SJCRH30 (cell line): ENCODE measurements around the gene ELFN1. TPM values are rescaled to one million over a fixed set of nuclear protein-coding genes. Genes with fewer than 3 reads are reported as not detected.

Experiments used
- DNase-seq, 2 experiments: peaks; one replicate each; pipeline ENCODE4 v3.0.0-alpha.2; 2015 to 2020
- H3K27ac ChIP-seq: fragments of 250-450 bp; sonication (Bioruptor Pico); 2 replicates; pipeline ENCODE4 v1.5.1; 2020; ENCODE audit warnings: mild to moderate bottlenecking, moderate library complexity
- H3K27me3 ChIP-seq: fragments of 250-450 bp; sonication (Bioruptor Pico); 2 replicates; pipeline ENCODE4 v1.5.1; 2020; ENCODE audit warnings: mild to moderate bottlenecking, moderate library complexity
- H3K36me3 ChIP-seq: fragments of 250-450 bp; sonication (Bioruptor Pico); 2 replicates; pipeline ENCODE4 v1.5.1; 2020; ENCODE audit warnings: mild to moderate bottlenecking, moderate library complexity
- H3K4me1 ChIP-seq: fragments of 250-450 bp; sonication (Bioruptor Pico); 2 replicates; pipeline ENCODE4 v1.5.1; 2020; ENCODE audit warnings: mild to moderate bottlenecking, moderate library complexity
- H3K4me3 ChIP-seq: fragments of 250-450 bp; sonication (Bioruptor Pico); 2 replicates; pipeline ENCODE4 v1.5.1; 2020; ENCODE audit warnings: mild to moderate bottlenecking, moderate library complexity
- H3K9me3 ChIP-seq: fragments of 250-450 bp; sonication (Bioruptor Pico); replicated peaks from 2 replicates; pipeline ENCODE4 v1.5.1; 2020; ENCODE audit warnings: mild to moderate bottlenecking, moderate library complexity
- total RNA-seq: library from RNA; depleted of rRNA; stranded (reverse); fragments of >200 nt; shearing (Covaris generic); gene quantifications from 2 replicates; pipeline ENCODE4 v1.2.3, GENCODE V29; 2014

Gene ELFN1
- total RNA-seq, 1 experiment from 2014 or later: 1.7 TPM

DNA sequence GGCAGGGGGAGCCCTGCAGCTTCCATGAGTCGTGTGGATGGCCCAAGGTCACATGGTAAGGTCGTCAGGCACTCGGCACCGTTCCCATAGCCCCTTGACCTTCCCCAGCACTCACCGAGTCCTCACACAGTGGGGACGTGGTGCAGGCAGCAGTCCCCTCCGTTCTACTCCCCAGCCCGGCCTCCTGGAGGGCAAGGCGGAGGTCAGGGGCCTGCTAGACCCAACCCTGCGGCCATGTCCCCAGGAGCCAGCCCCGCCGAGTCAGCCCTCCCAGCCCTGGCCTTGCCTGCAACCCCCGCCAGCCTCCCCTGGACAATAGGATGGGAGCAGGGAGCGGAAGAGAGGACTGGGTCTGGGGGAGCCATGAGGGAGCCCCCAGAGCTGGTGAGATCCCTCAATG lies 65.2 kb downstream of the ELFN1 start:
- H3K27me3 ChIP-seq: no peaks in the 10 kb centered on the region
- H3K27ac ChIP-seq: no peak overlapping the region
- H3K36me3 ChIP-seq: no peaks in the 10 kb centered on the region
- H3K9me3 ChIP-seq: no peaks in the 10 kb centered on the region
- no peak overlapping the region for H3K4me3 ChIP-seq
- DNase-seq: no peak
- H3K4me1 ChIP-seq: no peaks in the 10 kb centered on the region

DNA sequence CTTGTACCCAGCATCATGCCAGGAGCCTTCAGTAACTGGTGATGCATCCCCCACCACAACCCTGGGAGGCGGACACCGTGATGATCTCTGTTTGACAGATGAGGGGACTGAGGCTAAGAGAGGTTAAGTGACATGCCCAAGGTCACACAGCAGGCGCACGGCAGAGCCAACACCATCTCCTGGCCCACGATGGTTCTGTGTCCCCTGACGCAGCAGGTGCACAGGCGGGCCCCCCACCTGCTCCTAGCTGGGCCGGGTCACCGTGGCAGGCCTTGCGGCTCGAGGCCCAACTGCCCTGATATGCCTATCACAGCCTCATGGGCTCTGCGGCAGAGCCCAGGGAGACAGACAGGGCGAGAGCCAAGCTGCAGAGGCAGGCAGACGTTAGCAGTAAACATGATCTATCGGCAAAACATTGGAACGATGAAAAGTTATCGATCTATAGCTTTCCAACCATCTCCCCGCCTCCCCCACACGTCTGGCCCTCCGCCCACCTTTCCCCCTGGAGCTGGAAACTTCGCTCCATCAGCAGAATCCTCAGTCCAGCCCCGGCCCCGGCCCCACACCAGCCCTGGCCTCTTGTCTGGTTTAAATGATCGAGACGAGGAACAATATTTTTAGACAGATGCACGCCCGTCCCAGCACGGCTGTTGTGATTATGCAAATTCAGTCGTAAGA lies 65.9 kb downstream of the ELFN1 start:
- no peaks in the 10 kb centered on the region for H3K27me3 ChIP-seq
- no peaks in the 10 kb centered on the region for H3K9me3 ChIP-seq
- no peak overlapping the region for H3K27ac ChIP-seq
- H3K4me1 ChIP-seq: no peaks in the 10 kb centered on the region
- H3K4me3 ChIP-seq: no peak overlapping the region
- DNase-seq: no peak
- no peaks in the 10 kb centered on the region for H3K36me3 ChIP-seq

DNA sequence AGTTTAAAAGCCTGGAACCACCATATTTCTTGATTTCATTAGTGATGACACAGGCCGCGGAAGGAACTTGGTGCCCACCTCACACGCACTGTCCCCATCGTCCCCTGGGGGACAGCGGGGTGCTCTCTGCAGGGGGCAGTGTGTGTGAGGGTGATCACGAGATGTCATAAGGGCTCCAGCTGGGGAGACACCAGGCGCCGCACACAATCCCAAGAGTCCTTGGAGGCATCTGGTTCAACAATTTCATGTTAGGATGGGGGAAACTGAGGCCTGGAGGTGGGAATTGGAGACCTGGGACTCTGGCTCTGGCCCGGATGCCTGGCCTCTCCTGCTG lies 66.4 kb downstream of the ELFN1 start:
- H3K27ac ChIP-seq: no peak overlapping the region

DNA sequence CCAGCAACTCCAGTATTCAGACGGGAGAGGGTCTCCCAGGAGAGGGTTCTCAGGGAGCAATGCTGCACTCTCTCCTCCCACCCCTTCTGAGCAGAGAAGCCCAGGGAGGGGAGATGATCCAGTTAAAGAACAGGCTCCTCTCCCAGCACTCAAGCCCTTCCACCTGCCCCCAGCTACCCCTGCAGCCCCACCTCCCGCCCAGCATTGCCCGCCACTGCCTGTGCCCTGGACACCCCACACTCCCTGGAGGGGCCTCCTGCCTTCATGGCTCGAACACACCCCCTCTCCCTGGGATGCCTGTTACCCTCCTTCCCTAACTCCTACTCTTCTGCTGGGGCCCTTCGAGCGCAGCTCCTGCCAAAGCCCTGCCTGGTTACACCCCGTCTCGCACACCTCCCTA lies 66.8 kb downstream of the ELFN1 start:
- no peak overlapping the region for H3K27ac ChIP-seq
- no peaks in the 10 kb centered on the region for H3K4me1 ChIP-seq
- no peak overlapping the region for H3K4me3 ChIP-seq
- DNase-seq: no peak
- H3K9me3 ChIP-seq: no peaks in the 10 kb centered on the region
- no peaks in the 10 kb centered on the region for H3K27me3 ChIP-seq
- H3K36me3 ChIP-seq: no peaks in the 10 kb centered on the region

More for the DNA sequence above, 66.4 kb downstream of the ELFN1 start:
- Histone ChIP-seq H3K4me3 (no peak overlapping the region), H3K36me3 (no peaks in the 10 kb centered on the region), H3K27me3 (no peaks in the 10 kb centered on the region), H3K9me3 (no peaks in the 10 kb centered on the region), H3K4me1 (no peaks in the 10 kb centered on the region)
- DNase-seq: no peak

DNA sequence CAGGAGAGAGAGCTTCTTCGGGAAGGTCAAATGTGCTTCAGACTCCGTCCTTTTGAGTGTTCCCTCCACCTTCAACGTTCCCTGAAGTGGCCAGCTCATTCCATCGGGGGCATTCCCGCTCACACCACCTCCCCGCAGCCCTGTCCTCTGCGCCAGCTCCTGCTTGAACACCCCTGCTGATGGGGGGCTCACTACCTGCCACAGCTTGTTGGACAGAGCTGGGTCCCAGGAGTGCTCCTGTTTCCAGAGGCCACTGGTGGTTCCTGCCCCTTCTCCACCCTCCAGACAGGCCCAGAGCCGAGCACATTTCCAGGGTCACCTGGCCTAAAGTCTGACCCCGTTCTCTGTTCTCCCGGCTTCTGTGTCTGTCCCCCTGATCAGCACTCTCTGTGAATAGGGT lies 67.4 kb downstream of the ELFN1 start:
- no peaks in the 10 kb centered on the region for H3K27me3 ChIP-seq
- no peak overlapping the region for H3K27ac ChIP-seq
- H3K4me1 ChIP-seq: no peaks in the 10 kb centered on the region
- H3K36me3 ChIP-seq: no peaks in the 10 kb centered on the region
- no peak for DNase-seq
- no peaks in the 10 kb centered on the region for H3K9me3 ChIP-seq
- no peak overlapping the region for H3K4me3 ChIP-seq

DNA sequence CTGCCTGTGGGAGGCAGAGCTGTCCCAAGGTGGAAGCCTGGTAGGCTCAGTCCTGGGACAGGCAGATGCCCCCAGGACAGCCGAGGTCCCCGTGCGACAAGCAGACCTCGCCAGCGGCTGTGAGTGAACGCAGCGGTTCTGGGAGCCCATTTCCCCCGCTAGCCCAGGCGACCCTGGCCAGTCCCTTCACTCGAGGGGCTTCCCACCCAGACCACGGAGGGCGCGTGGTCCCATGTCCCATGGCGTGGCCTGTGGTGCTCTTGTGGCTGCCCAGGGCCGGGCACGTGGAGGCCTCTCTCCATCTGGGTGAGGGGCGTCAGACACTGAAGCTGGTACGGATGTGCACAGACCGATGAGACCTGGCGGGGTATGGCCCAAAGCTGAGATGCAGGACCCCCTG lies 67.9 kb downstream of the ELFN1 start:
- Histone ChIP-seq H3K4me3 (no peak overlapping the region), H3K36me3 (no peaks in the 10 kb centered on the region), H3K4me1 (no peaks in the 10 kb centered on the region), H3K9me3 (no peaks in the 10 kb centered on the region), H3K27ac (no peak overlapping the region), H3K27me3 (no peaks in the 10 kb centered on the region)
- DNase-seq: no peak

DNA sequence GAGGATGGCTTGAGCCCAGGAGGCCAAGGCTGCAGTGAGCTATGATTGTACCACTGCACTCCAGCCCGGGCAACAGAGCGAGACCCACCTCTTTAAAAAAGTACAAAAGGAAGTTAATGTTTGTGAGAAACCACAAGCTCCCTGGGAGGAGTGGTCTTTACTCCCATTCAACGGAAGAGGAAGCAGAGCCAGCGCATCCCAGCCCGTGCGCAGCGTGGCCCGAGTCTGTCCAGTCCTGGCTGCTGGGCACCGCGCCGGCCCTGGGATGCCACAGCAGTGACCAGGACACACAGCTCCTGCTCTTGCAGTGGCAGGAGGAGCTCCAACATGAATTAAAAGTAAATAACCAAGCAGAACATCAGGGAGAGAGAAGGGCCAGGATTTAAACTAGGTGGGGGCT lies 68.4 kb downstream of the ELFN1 start:
- DNase-seq: no peak
- H3K4me1 ChIP-seq: no peaks in the 10 kb centered on the region
- H3K36me3 ChIP-seq: no peaks in the 10 kb centered on the region
- no peak overlapping the region for H3K27ac ChIP-seq
- no peak overlapping the region for H3K4me3 ChIP-seq
- no peaks in the 10 kb centered on the region for H3K27me3 ChIP-seq
- no peaks in the 10 kb centered on the region for H3K9me3 ChIP-seq

DNA sequence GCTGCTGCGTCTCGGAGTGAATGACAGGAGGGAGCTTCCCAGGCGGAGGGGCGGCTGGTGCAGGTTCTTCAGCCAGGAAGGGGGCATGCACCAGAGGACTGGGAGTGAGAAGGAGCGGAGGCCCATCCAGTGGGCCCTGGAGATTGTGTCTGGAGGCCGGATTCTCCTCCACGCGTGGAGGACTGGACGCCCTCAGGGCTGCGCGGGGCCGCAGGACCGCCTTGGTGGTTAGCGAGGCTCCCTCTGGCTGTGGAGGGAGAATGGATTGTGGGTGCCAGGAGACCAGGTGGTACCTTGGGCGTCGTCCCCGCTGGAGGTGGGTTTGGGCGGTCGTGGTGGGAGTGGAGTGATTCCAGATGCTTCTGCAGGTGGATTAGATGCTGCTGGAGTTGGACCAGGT lies 68.9 kb downstream of the ELFN1 start:
- H3K36me3 ChIP-seq: no peaks in the 10 kb centered on the region
- H3K27me3 ChIP-seq: no peaks in the 10 kb centered on the region
- no peaks in the 10 kb centered on the region for H3K9me3 ChIP-seq
- no peak overlapping the region for H3K27ac ChIP-seq
- no peaks in the 10 kb centered on the region for H3K4me1 ChIP-seq
- no peak overlapping the region for H3K4me3 ChIP-seq
- no peak for DNase-seq

DNA sequence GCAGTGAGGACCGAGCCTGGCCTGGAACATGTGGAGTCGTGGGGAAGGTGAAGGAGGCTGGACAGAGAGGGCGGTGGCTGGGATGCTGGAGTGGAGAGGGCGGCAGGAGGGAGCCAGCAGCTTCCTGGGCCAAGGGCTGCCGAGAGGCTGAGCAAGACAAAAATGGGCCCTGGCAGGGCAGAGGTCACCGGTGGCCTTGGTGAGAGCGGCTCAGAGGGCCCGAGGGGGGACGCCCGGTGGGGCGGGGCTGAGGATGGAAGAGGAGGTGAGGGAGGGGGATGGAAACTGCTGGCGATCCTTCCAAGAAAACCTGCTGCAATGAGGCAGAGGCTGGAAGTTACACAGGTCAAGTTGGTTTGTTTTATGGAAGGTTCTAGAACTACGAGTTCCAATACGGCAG lies 69.5 kb downstream of the ELFN1 start:
- H3K9me3 ChIP-seq: no peaks in the 10 kb centered on the region
- no peaks in the 10 kb centered on the region for H3K27me3 ChIP-seq
- no peaks in the 10 kb centered on the region for H3K36me3 ChIP-seq
- DNase-seq: no peak
- no peaks in the 10 kb centered on the region for H3K4me1 ChIP-seq
- H3K27ac ChIP-seq: no peak overlapping the region
- H3K4me3 ChIP-seq: no peak overlapping the region

DNA sequence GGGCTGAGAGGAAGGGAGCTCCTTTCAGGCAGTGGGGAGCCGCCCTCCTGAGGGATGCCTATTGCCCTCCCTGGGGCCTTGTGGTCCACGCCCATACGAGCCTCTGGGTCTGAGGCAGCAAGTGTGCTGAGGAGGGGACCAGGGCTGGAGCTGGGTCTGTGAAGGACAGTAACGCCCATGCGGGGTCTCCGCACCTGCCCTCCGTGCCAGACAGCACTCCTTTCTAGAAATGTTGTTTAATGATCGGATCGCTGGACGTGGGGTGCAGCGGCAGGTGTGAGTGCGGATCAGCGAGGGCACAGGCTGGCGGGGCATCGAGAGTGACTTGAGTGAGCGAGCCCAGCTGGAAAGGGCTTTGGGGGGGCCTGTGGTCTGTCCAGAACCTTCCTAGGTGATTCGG lies 70.1 kb downstream of the ELFN1 start:
- Histone ChIP-seq H3K36me3 (no peaks in the 10 kb centered on the region), H3K4me1 (no peaks in the 10 kb centered on the region), H3K27me3 (no peaks in the 10 kb centered on the region), H3K4me3 (no peak overlapping the region), H3K27ac (no peak overlapping the region), H3K9me3 (no peaks in the 10 kb centered on the region)
- no peak for DNase-seq

DNA sequence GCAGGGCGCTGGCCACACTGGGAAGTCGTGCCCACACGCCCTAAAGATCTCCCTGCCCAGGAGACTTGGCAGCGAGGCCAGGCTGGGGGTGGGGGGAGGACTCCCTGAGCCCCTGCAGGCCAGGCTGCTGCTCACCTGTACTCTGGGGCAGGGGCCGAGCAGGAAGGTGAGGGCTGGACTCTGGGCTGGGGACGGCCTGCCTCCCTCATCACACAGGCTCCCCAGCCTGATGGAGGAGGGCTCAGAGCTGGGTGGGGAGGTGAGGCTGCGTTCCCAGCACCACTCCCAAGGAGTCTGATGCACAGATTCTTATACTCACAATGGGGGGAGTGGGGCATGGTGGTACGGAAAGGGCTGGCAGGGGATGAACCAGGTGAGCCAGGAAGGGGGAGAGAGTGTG lies 71.2 kb downstream of the ELFN1 start:
- Histone ChIP-seq H3K27me3 (no peaks in the 10 kb centered on the region), H3K9me3 (no peaks in the 10 kb centered on the region), H3K27ac (no peak overlapping the region), H3K36me3 (no peaks in the 10 kb centered on the region), H3K4me3 (no peak overlapping the region), H3K4me1 (no peaks in the 10 kb centered on the region)
- DNase-seq: no peak

DNA sequence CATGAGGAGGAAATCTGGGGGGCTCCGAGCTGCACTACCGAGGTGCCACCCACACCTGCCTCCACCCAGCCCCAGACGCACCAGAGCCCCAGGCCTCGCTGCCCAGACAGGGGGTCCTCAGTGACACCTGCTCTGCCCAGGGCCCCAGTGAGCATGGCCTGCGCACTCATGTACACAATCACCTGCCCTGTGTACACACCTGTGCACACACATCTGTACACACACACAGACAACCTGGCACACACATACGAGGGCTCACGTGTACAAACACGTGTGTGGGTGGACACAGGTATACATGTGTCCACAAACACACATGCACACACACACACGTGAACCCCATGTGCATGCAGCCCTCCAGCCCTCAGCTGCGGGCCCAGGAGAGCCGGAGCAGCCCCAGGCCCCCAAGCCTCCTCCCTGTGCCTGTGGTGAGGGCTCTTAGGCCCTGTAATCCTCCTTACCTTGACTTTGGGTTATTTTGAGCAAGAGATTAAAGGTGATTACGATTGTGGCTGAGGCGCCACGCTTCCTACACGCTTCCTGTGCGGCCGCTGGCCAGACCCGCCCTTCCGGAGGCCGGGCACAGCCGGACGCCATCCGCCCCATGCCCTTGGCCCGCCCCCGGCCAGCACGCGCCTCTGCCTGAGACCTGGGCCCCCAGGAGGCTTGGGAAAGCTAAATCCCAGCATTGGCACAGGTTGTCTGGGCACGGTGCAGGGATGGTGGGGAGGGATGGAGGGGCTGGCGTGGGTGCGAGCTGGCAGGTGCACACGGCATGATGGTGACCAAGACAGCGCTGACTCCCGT lies 71.9 kb downstream of the ELFN1 start:
- Histone ChIP-seq H3K4me1 (no peaks in the 10 kb centered on the region), H3K9me3 (no peaks in the 10 kb centered on the region), H3K36me3 (no peaks in the 10 kb centered on the region), H3K27me3 (no peaks in the 10 kb centered on the region), H3K27ac (no peak overlapping the region), H3K4me3 (peak overlapping the region; percentile 40)
- DNase-seq: peak; percentile 31 to 38

DNA sequence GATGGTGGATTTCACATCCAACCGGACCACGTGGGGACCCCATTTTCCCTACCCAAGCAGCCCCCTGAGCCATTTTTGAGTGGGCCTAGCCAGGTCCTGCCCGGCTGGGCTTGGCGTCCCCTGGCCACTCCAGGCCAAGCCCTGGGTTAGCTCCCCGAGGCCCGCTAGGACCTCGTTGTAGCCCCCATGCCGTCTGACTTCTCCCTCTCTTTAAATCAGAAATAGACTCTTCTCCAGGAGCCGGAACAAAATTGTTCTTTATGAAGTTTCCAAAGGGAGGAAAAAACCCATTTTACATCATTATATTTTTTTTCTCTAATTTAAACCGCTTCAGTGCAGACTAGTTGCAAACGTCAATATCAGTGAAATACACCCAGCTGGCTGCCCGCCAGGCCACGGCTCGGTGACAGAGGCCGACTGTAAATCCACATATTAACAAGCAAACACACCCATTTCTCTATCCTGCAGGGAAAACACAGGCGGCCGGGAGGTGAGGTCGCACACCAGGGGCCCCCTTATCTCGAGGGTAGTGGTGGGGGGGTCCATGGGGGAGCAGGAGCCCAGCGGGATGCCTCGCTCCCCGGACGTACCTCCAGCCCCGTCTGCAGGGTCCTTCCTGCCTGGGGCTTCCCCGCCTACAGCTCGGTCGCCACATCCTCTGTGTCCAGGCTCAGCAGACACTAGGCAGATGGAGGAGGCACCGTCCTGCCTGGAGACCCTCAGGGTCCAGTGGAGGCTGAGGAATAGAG lies 72.7 kb downstream of the ELFN1 start:
- no peaks in the 10 kb centered on the region for H3K4me1 ChIP-seq
- H3K9me3 ChIP-seq: no peaks in the 10 kb centered on the region
- no peaks in the 10 kb centered on the region for H3K36me3 ChIP-seq
- peak; percentile 19 to 44 for DNase-seq
- H3K27me3 ChIP-seq: no peaks in the 10 kb centered on the region
- peak overlapping the region; percentile 40 for H3K4me3 ChIP-seq
- no peak overlapping the region for H3K27ac ChIP-seq

DNA sequence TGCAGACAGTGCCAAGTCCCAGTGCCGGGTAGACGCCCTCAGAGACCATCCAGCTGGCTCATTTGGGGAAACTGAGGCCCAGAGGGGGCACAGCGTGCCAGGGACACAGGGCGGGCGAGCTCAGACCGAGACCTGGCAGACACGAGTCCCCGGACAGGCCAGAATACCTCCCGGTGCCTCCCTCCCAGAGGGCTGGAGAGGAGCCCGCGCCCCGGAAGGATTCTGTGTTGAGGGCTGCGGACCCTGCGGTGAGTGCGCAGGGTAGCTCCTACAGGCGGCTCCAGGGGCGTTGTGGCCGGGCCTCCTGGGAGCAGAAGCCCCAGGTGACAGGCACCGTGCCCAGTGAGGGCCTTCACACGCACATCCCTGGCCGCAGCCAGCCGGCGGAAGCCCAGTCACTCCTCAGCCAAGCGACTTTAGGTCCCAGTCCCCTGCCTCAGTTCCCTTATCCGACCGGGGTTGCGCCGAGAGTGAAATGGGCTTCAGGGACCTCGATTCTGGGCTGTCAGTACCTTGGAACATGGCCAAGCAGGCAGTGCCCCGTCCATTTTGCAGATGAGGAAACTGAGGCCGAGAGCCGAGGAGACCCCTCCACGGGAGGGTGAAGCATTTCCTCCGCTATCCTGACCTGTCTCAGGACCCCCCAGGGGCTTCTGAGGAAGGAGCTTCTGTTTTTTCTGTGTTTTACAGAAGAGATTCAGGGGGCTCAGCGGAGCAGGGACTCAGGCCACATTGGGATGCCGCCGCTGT lies 73.6 kb downstream of the ELFN1 start:
- no peak for DNase-seq
- Histone ChIP-seq H3K9me3 (no peaks in the 10 kb centered on the region), H3K4me3 (no peak overlapping the region), H3K4me1 (no peaks in the 10 kb centered on the region), H3K36me3 (no peaks in the 10 kb centered on the region), H3K27me3 (no peaks in the 10 kb centered on the region), H3K27ac (no peak overlapping the region)
